Trophoblast cell (in vitro differentiated cells and primary cell): ENCODE data around the gene RP9.

Experiments used
- DNase-seq, 2 donors: peaks; one replicate each; pipeline ENCODE4 v3.0.0-alpha.2; 2016
- H2AFZ ChIP-seq: 2 replicates; pipeline ENCODE4 v1.6.1; 2013; ENCODE audit warnings: low read length, moderate library complexity, mild to moderate bottlenecking; ENCODE audit not compliant: insufficient read depth, poor library complexity
- H2AK5ac ChIP-seq: 2 replicates; pipeline ENCODE4 v1.6.1; 2013; ENCODE audit warnings: mild to moderate bottlenecking, low read length
- H2BK120ac ChIP-seq: 2 replicates; pipeline ENCODE4 v1.6.1; 2013; ENCODE audit warnings: low read length, mild to moderate bottlenecking, moderate library complexity; ENCODE audit not compliant: insufficient read depth, poor library complexity
- H2BK12ac ChIP-seq: 2 replicates; pipeline ENCODE4 v1.6.1; 2013; ENCODE audit warnings: mild to moderate bottlenecking, low read length, moderate library complexity
- H2BK5ac ChIP-seq: 2 replicates; pipeline ENCODE4 v1.6.1; 2013; ENCODE audit warnings: low read length, low read depth, moderate library complexity, mild to moderate bottlenecking; ENCODE audit not compliant: poor library complexity
- H3K14ac ChIP-seq: 2 replicates; pipeline ENCODE4 v1.6.1; 2013; ENCODE audit warnings: mild to moderate bottlenecking, low read length
- H3K18ac ChIP-seq: 2 replicates; pipeline ENCODE4 v1.6.1; 2013; ENCODE audit warnings: mild to moderate bottlenecking, low read length
- H3K23ac ChIP-seq: 2 replicates; pipeline ENCODE4 v1.6.1; 2013; ENCODE audit warnings: low read length
- H3K27ac ChIP-seq: 2 replicates; pipeline ENCODE4 v1.5.1; 2013; ENCODE audit warnings: low read depth, mild to moderate bottlenecking, inconsistent platforms, low read length, moderate library complexity
- H3K27me3 ChIP-seq: 2 replicates; pipeline ENCODE4 v1.6.1; 2013; ENCODE audit warnings: inconsistent platforms, mild to moderate bottlenecking, low read length, moderate library complexity; ENCODE audit not compliant: insufficient read depth
- H3K36me3 ChIP-seq, 2 experiments: 1 replicate in 1 of 2; 2 replicates in 1 of 2; pipeline ENCODE4 v1.6.1; 2013; ENCODE audit warnings: low read length in 2 of 2, mild to moderate bottlenecking in 2 of 2, moderate library complexity in 1 of 2; ENCODE audit not compliant: insufficient read depth in 2 of 2, control insufficient read depth in 1 of 2
- H3K4ac ChIP-seq: 2 replicates; pipeline ENCODE4 v1.6.1; 2013; ENCODE audit warnings: low read depth, mild to moderate bottlenecking, low read length, moderate library complexity
- H3K4me1 ChIP-seq, 2 experiments: 1 replicate in 1 of 2; 2 replicates in 1 of 2; pipeline ENCODE4 v1.6.1; 2013; ENCODE audit warnings: low read length in 2 of 2, mild to moderate bottlenecking in 2 of 2, moderate library complexity in 1 of 2; ENCODE audit not compliant: insufficient read depth in 2 of 2, control insufficient read depth in 1 of 2
- H3K4me2 ChIP-seq: 2 replicates; pipeline ENCODE4 v1.6.1; 2013; ENCODE audit warnings: inconsistent platforms, mild to moderate bottlenecking, low read length, moderate library complexity
- H3K4me3 ChIP-seq: 2 replicates; pipeline ENCODE4 v1.5.1; 2013; ENCODE audit warnings: mild to moderate bottlenecking, low read depth, low read length, inconsistent platforms
- H3K79me1 ChIP-seq: one replicate; pipeline ENCODE4 v1.6.1; 2013; ENCODE audit warnings: low read length
- H3K79me2 ChIP-seq: 2 replicates; pipeline ENCODE4 v1.6.1; 2013; ENCODE audit warnings: low read length, mild to moderate bottlenecking; ENCODE audit not compliant: control insufficient read depth, insufficient read depth, poor library complexity
- H3K9ac ChIP-seq: 2 replicates; pipeline ENCODE4 v1.6.1; 2013; ENCODE audit warnings: mild to moderate bottlenecking, low read length
- H3K9me3 ChIP-seq: 2 replicates; pipeline ENCODE4 v1.6.1; 2013; ENCODE audit warnings: low read depth, mild to moderate bottlenecking, control low read depth, inconsistent platforms, low read length; ENCODE audit not compliant: insufficient read depth
- H4K12ac ChIP-seq: 2 replicates; pipeline ENCODE4 v1.6.1; 2013; ENCODE audit warnings: low read depth, mild to moderate bottlenecking, low read length, moderate library complexity
- H4K8ac ChIP-seq: 2 replicates; pipeline ENCODE4 v1.6.1; 2013; ENCODE audit warnings: low read depth, mild to moderate bottlenecking, low read length, moderate library complexity
- H4K91ac ChIP-seq: one replicate; pipeline ENCODE4 v1.6.1; 2013; ENCODE audit warnings: low read depth, mild to moderate bottlenecking, low read length, moderate library complexity
- WGBS: extraction: QIAGEN DNeasy Blood & Tissue Kit; methylation state at CpG from one replicate; pipeline ENCODE4 v1.1.7; 2013; ENCODE audit warnings: missing lambda C conversion rate; ENCODE audit not compliant: insufficient read length, insufficient coverage; ENCODE audit errors: extremely low coverage; 5-methylcytosine and 5-hydroxymethylcytosine counted together

Gene RP9

GRCh38 chr7:33072471-33072870, 36.7 kb downstream of the RP9 start:
- H2BK120ac ChIP-seq, result no peak overlapping the region
- no peak overlapping the region for H4K91ac ChIP-seq
- H3K23ac ChIP-seq, result no peak overlapping the region
- no peak overlapping the region for H3K14ac ChIP-seq
- H4K8ac ChIP-seq, result no peak overlapping the region
- H2BK12ac ChIP-seq, result no peak overlapping the region
- DNase-seq, result no peak
- H3K4me3 ChIP-seq, result no peak overlapping the region
- WGBS, result no CpG with 5 or more reads among the region's 2 CpGs
- H3K4me1 ChIP-seq, result no peaks in the 10 kb centered on the region
- no peak overlapping the region for H3K18ac ChIP-seq
- no peak overlapping the region for H3K9ac ChIP-seq
- H3K9me3 ChIP-seq, result peaks cover 6% of the 10 kb centered on the region
- no peak overlapping the region for H4K12ac ChIP-seq
- H2AK5ac ChIP-seq, result no peak overlapping the region
- H3K4me2 ChIP-seq, result no peak overlapping the region
- no peak overlapping the region for H3K4ac ChIP-seq
- no peak overlapping the region for H2BK5ac ChIP-seq
- no peaks in the 10 kb centered on the region for H3K27me3 ChIP-seq
- no peaks in the 10 kb centered on the region for H3K79me2 ChIP-seq
- no peak overlapping the region for H3K27ac ChIP-seq
- H2AFZ ChIP-seq, result no peak overlapping the region
- no peaks in the 10 kb centered on the region for H3K79me1 ChIP-seq
- no peaks in the 10 kb centered on the region for H3K36me3 ChIP-seq

GRCh38 chr7:33070831-33071230, 38.4 kb downstream of the RP9 start:
- no peak overlapping the region for H3K4me3 ChIP-seq
- H3K79me1 ChIP-seq, result no peaks in the 10 kb centered on the region
- no peak for DNase-seq
- H3K14ac ChIP-seq, result no peak overlapping the region
- H3K79me2 ChIP-seq, result no peaks in the 10 kb centered on the region
- no CpG with 5 or more reads among the region's 6 CpGs for WGBS
- H2BK120ac ChIP-seq, result no peak overlapping the region
- H3K23ac ChIP-seq, result no peak overlapping the region
- H2BK5ac ChIP-seq, result no peak overlapping the region
- no peak overlapping the region for H2AK5ac ChIP-seq
- no peak overlapping the region for H4K91ac ChIP-seq
- H4K8ac ChIP-seq, result no peak overlapping the region
- H3K9ac ChIP-seq, result no peak overlapping the region
- H2BK12ac ChIP-seq, result no peak overlapping the region
- H4K12ac ChIP-seq, result no peak overlapping the region
- H3K18ac ChIP-seq, result no peak overlapping the region
- H3K27me3 ChIP-seq, result no peaks in the 10 kb centered on the region
- no peaks in the 10 kb centered on the region for H3K36me3 ChIP-seq
- H3K4ac ChIP-seq, result no peak overlapping the region
- no peaks in the 10 kb centered on the region for H3K4me1 ChIP-seq
- no peak overlapping the region for H3K4me2 ChIP-seq
- H2AFZ ChIP-seq, result no peak overlapping the region
- peaks cover 6% of the 10 kb centered on the region for H3K9me3 ChIP-seq
- no peak overlapping the region for H3K27ac ChIP-seq

GRCh38 chr7:33070277-33070676, 38.9 kb downstream of the RP9 start:
- H2BK120ac ChIP-seq, result no peak overlapping the region
- H3K4ac ChIP-seq, result no peak overlapping the region
- H3K14ac ChIP-seq, result no peak overlapping the region
- no peak overlapping the region for H4K12ac ChIP-seq
- H2BK5ac ChIP-seq, result no peak overlapping the region
- no peak overlapping the region for H2BK12ac ChIP-seq
- peaks cover 6% of the 10 kb centered on the region for H3K9me3 ChIP-seq
- no peak for DNase-seq
- no peak overlapping the region for H3K18ac ChIP-seq
- H3K4me2 ChIP-seq, result no peak overlapping the region
- no peaks in the 10 kb centered on the region for H3K79me2 ChIP-seq
- H3K23ac ChIP-seq, result no peak overlapping the region
- H3K79me1 ChIP-seq, result no peaks in the 10 kb centered on the region
- no peak overlapping the region for H2AK5ac ChIP-seq
- no peaks in the 10 kb centered on the region for H3K27me3 ChIP-seq
- no peak overlapping the region for H2AFZ ChIP-seq
- no peak overlapping the region for H3K9ac ChIP-seq
- no CpG with 5 or more reads among the region's 2 CpGs for WGBS
- no peak overlapping the region for H3K4me3 ChIP-seq
- H3K36me3 ChIP-seq, result no peaks in the 10 kb centered on the region
- no peak overlapping the region for H4K91ac ChIP-seq
- no peak overlapping the region for H4K8ac ChIP-seq
- no peaks in the 10 kb centered on the region for H3K4me1 ChIP-seq
- no peak overlapping the region for H3K27ac ChIP-seq

GRCh38 chr7:33067921-33068320, 41.3 kb downstream of the RP9 start:
- WGBS, result no CpG with 5 or more reads among the region's 1 CpG
- no peak overlapping the region for H3K18ac ChIP-seq
- H4K12ac ChIP-seq, result no peak overlapping the region

More at GRCh38 chr7:33067921-33068320, 41.3 kb downstream of the RP9 start:
- Histone ChIP-seq H3K4me2 (no peak overlapping the region), H3K79me2 (peaks cover 2% of the 10 kb centered on the region), H2BK5ac (no peak overlapping the region), H3K4me1 (no peaks in the 10 kb centered on the region), H3K9ac (no peak overlapping the region), H2BK12ac (no peak overlapping the region), H3K36me3 (no peaks in the 10 kb centered on the region), H4K91ac (no peak overlapping the region), H3K4ac (no peak overlapping the region), H2AK5ac (no peak overlapping the region), H2BK120ac (no peak overlapping the region), H3K27ac (no peak overlapping the region), H3K23ac (no peak overlapping the region), H3K9me3 (peaks cover 6% of the 10 kb centered on the region), H2AFZ (no peak overlapping the region), H3K4me3 (no peak overlapping the region), H3K14ac (no peak overlapping the region), H3K27me3 (no peaks in the 10 kb centered on the region), H4K8ac (no peak overlapping the region), H3K79me1 (peaks cover 2% of the 10 kb centered on the region)
- DNase-seq, result no peak
